Measurements from ENCODE around the gene CSMD2.

CSMD2 gene

DNA sequence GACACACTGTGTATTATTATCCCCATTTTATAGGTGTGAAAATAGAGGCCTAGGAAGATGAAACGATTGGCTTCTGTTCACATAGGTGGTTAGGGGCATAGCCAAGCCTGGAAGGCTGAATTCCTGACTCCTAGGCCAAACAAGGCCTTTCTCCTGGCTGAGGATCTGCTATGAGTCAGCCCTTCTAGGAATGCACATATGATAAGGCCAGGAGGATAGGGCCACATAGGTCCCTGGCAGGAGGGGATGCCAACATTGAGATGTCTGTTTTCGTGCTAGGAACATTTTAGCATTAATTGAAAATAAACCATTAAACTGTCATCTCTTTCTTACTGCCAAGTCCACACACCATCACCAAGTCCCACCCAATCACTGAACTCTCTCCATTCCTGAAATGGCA, 9.2 kb downstream of the CSMD2 start:
- DNase-seq = no peak

DNA sequence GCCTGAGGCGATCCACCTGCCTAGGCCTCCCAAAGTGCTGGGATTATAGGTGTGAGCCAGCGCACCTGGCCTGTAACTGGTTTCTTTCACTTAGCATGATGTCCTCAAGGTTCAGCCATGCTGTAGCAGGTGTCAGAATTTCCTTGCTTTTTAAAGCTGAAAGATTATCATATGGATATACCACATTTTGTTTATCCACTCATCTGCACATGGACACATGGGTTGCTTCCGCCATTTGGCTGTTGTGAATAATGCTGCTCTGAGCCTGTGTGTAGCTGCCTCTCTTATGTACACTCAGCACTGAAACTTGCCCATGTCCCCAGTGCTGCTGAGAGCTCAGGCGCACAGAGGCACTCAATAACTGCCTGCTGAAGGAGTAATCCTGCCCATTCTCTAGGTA, 11.8 kb downstream of the CSMD2 start:
- no peak for DNase-seq

DNA sequence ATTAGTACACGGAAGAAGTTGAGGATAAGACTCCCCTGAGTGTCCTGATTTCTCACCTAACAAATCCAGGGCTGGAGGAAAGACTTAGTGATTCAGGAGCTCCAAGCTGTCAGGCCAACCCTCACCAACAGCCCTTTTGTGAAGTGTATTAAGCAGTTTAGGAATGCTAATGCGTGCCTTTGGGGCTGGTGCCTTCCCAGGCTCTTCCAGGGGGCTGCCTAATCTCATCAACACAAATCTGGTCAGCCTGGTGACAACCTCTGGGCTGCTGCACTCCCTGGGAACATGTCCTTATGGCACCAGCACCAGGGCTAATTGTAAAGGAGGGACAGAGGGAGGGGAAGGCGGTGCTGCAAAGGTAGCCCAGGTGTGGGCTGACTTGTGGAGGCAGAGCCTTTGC, 15.5 kb downstream of the CSMD2 start:
- DNase-seq = no peak

DNA sequence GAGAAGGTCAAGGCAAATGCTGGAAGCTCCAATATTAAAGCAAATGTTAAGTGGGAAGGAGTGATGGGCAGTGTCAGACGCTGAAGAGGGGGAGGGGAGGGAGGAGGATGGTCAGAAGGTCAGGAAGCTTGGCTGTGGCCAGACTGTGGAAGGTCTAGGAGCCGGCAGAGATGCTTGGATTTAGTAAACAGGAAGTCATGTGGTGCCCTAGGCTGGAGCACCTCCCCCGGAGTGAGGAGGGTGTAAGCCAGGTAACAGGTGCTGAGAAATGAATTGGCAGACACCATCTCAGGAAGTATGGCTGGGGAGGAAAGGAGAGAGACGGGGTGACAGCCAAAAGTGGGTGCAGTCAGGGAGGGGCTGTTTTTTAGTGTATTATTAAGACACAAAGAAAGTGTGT, 17.7 kb downstream of the CSMD2 start:
- no peak for DNase-seq

DNA sequence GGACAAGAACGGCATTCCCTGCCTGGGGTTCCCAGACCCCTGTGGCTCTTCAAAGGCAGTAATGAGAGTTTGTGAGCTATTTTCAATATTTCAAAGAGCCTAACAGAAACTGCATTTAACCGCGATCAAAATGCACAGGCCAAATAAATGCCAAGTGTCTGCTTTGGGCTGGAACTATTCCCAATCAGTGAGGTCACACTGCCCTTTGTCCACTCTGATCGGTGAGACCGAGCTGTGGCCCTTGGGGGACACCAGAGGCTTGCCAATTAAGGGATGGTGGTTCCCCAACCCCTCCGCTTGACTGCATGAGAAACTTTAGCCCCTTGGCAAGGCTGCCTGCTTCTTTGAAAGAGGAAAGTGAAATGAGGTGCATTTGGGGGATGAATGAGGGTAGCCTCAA, 20.3 kb downstream of the CSMD2 start:
- DNase-seq = no peak

DNA sequence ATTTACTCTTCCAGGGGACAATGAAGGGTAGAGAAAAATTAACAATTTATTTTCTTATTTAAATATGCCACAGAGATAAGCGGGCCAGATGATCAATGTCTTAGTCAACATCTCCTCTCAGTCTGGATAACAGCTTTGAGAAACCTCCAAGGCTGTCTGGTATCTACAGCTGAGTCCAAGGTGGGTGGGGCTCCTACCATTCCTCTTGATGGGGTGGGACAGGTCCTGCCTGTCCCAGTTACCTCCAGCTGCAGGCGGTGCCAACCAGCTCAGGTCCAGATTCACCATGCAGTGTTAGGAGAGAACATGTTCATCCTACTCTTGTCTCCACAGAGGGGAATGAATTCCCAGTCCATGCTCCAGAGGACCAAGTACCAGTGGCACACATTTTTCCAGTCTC, 21.1 kb downstream of the CSMD2 start:
- DNase-seq = no peak

DNA sequence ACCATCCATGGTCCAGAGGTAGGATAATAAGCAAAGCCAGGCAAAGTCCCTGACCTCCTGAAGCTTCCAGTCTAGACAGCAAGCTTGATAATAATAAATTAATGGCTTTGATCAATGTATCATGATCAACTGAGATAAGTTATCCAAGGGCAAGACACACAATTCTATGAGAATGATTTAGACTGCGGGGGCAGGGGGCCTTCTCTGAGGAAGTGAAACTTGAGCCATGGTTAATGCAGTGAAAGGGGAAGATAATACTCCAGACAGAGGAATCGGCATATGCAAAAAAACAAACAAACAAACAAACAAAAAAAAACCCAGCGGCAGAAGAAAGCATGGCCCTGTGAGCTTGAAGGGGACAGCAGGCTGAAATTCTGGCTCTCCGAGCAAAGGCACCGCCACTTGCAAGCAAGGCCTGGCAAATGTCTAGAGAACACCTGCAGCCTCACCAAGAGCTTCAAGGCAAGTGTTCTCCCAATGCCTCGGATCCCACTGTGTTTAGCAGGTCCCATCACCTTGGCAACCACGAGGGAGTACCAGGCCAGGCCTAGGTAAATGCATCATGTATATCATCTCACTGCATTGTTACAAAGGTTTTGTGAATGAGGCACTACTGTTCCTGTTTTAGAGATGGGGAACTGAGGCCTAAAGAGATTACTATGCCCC, 24.9 kb downstream of the CSMD2 start:
- DNase-seq = no peak

DNA sequence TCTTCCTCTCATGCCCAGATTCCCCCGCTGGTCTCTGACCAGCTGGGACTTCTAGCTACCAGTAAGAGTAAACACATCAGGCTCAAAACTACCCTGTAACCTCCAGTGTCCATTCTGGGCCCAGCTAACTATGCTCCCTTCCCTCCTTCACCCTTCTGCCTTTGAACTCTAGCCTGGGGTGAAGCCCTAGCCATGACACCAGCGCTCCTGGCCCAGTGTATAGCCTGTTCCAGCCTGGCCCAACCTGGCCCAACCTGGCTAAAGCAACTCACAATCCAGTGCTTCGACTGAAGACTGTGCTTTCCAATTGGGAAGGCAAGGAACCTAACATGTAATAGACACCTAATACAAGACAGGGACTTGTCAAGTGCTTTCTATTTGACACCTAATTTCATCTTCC, 27.6 kb downstream of the CSMD2 start:
- no peak for DNase-seq

DNA sequence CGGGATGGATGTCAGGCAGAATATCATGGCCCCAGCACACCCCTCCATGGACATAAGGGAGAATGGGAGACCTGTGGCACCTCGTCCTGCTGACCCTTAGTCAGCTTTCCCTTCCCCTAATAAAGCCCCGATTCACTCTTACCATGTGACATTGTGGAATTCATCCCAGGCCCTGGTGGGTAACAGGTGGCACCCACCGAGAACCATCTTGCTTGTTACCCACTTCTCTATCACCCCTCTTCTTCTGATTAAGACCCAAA, 32.9 kb downstream of the CSMD2 start:
- no peak for DNase-seq

DNA sequence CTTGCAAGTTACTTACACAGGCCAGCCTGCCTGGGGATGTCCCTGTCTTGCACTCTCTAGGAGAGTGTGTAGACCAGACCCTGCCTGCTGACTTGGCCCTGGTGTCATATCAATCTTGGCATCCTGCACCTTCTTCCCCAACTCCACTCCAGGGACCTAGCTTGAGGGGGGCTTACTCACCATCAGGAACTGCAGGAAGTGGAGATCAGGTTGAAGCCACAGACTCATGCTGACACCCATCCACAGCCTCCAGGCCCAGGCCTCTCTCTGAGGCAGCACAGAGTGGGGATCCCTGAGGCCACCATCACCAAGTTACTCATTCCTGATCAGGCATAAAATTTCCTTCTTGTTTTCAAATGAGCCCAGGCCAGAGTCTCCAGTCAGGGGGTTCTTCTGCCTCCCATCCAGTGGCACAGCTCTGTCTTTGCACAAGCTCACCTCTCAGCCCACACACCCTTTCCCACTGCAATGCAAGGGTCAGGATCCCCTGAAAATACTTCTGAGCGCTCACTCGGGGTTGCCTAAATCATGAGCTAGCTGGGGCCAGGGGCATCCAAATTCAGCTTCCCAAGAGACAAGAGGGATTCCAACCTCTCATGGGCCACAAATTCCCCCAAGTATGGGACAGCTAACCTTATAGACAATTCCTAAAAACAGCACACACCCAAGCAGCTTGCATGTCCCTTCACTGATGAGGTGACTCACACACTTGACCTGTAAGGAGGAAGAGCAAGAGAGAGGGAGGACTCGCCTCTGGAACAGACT, 33.5 kb downstream of the CSMD2 start:
- no peak for DNase-seq

DNA sequence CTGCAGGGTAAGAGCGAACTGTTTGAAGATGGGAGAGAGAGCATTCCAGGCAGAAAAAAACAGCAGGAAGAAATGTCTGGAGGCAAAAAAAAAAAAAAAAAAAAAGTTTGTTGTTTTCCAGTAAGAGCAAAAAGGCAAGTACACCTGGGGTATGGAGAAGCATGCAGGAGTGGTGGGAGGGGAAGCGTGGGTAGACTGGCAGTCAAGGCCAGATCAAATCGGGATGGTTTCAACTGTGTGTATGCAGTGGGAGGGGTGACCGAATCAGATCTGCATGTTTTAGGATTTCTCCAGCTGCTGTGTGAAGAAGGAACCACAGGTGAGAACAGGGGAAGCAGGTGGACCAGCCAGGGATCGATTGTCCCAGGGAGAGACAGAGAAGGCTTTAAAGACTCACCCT, 34.7 kb downstream of the CSMD2 start:
- no peak for DNase-seq

DNA sequence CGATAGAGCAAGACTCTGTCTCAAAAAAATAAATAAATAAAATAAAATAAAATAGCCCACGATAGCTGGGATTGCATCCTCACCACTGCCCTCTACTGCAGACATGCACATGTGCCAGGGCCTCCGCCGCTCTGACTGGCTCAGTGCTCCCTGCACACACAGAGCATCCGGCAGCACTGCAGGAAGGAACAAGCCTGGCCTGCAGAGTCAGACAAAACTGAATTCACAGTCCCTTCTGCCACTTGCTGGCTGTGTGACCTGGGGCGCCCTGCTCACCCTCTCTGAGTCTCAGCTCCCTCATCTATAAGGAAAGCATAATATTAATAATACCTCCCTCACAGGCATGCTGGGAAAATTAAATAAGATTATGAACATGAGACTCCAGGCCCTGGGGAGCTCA, 35.4 kb downstream of the CSMD2 start:
- DNase-seq = no peak

DNA sequence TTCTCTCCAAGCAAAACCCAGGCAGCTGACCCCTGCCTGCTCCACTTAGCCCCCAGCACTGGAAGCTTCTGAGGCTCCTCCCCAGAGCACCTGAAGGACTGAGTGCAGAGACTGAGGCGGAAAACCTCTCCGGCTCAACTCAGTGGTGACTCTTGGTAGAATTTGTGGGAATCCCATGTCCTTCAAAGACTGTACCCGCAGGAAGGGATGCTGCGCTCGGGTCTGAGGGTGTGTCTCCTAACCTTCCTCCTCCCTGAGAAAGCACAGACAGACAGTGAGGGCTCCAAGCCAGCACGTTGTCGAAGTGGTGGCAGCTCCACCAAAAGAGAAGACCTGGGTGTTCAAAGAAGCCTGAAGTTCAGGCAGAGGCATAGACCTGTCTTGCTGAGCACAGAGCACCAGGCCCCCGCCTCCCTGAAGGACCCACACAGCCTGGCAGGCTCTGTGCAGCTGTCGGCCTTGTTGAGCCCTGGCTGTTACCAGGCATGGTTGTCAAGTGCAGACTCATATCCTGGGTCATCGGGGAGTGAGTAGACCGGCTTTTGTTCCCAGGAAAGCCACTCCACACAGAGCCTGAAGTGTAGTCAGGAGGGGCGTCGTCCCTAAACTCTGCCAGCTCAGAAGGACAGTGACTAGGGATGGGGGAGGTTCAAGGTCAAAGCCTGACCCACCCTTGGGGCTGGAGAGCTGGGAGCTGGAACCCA, 36.7 kb downstream of the CSMD2 start:
- no peak for DNase-seq

DNA sequence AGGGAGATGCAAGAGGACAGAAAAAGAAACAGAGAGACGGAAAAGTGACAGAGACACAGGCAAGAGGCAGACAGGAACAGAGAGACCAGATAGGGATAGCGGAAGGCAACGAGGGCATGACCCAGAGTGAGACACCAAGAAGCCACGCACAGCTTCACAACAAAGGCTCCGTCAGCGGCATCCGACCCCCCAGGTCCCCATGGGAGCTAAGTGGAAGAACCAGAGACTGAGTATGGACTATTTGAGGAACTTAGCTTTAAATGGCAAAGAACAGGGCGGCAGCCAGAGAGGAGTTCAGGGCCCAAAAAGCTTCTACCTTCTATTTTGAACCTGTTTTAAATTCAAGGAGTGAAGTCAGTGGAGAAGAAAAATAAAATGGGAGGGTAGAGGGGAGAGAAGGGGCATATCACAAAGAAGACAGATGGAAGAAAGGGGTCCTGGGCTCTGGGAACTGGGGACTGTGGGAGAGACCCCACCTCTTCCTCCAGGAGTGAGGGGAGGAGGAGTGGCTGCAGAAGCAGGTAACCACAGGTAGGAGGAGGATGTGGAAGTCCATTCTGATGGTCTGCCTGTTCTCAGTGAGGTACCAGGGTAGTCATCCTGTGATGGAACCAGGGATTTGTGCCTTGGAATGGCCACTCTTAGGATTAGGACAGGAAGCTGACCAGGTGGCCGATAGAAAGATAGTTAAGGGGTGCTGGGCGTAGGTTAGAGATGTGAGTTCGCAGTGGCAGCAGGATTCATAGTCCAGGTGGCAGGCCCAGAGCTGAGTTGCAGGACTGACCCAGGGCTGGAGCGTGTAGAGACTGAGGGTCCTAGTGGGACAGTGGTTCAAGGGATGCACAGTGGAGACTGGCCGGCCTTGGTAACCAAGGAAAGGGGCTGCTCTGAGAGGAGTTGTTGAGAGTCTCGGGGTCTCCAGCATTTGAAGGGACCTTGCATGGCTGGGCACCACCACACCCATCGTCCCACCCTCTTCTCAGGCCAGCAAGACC, 37.7 kb downstream of the CSMD2 start:
- no peak for DNase-seq

DNA sequence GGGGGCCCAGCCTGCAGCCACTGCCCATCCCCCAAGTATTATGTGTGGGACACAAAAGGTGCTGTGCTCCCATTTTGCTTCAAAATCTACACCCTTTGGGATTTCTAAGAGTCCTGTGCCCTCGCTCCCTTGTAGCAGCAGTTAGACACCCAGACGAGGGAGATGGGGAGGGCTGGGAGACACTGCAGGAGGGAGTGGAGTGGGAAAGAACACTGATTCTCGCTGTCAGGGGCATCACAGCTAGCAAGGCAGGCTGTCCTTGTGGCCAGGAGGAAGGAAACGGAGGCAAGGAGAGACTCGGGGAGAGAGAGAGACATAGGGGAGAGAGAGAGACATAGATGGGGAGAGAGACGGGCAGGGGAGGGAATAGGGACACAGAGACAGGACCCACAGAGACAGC, 38.5 kb downstream of the CSMD2 start:
- DNase-seq = no peak

DNA sequence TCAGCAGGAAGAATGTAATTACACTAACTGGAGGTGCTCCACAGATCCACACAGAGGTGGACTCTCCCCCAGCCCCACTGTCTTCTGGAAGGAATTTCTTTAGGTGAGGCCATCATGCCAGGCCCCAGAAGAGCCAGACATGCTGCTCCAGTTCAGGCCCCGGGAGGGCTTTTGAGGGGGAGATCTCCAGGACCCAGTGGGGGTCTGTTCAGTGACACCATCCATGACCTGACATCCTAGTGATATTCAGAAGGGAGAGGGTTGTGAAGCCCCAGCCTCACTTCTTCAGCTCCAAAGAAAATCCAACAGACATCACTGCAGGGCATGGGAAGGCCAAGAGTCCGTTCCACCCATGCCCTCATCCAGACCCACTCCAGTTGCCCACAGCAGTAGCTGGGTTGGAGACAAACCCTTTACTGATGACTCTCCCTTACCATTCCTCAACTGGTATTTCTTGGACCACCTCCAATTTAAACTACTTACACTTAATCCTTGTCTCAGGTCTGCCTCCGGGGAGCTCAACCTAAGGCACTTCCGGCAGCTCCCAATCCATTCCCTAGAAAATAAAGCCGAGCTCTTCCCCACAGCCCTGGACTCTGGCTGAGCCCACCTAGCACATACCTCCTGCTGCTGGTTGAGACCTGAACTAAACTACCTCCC, 39.2 kb downstream of the CSMD2 start:
- DNase-seq = no peak

DNA sequence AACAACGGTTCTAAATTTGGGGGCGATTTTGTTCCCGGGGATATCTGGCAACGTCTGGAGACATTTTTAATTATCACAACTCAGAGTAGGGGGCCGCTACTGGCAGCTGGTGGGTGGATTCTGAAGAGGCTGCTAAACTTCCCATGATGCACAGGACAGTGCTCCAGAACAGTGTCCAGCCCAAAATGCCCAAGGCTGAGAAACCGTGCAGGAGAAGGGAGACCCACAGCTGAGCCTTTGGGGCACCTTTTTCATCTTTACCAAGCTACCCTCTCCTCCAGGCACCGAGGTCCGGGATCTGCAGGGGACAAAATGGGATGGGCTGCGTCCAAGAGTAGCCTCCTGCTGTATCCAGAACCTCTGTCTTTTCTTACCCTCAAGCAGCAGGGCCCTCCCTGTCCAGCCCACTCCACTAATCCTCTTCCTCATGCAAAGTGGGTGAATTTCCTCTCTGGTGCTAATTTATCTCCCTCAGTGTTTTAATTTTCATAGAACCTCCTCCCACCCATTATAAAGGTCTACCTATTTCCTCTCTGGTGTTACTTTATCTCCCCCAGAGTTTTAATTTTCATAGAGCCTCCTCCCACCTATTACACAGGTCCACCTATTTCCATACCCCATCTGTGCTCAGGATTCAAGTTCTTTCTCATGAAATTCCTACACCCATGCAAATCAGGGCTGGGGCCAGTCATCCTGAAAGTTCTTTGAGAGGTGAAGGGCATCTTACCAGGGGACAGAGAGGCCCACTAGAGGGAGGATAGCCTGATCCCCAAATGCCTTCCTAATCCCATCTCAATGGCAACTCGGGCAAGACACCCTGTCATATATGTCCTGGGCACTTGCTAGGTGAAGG, 42.7 kb downstream of the CSMD2 start:
- DNase-seq = no peak

DNA sequence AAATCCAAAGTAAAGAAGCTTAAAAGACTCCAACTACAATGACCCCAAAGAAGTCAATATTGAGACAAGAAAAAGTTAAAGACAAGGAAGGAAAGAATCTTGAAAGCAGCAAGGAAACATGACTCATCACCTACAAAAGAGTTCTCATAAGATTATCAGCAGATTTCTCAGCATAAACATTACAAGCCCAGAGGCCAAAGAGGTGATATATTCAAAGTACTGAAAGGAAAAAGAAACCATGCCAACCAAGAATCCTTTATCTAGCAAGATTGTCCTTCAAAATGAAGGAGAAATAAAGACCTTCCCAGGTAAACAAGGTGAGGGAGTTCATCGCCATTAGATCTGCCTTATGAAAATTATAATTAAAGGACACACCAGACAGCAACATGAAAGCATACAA, 49.8 kb downstream of the CSMD2 start:
- DNase-seq = no peak

DNA sequence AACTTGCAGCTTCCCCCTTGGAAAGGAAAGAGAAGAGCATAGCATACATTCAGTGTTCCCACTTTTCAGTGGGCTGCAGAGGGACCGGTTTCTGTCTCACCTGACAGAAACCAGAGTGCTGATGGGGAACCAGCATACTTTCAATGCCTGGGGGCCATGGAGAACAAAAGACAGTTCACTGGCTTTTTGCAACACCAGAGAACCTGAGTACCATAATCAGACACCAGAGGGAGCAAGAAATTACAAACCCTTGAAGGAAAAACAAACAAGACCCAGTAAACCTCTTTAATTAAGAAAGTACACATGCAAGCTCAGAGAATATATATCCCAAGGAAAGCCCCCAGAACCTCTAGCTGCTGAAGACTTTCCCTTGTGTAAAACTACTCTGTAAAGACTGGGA, 51.1 kb downstream of the CSMD2 start:
- DNase-seq = no peak

DNA sequence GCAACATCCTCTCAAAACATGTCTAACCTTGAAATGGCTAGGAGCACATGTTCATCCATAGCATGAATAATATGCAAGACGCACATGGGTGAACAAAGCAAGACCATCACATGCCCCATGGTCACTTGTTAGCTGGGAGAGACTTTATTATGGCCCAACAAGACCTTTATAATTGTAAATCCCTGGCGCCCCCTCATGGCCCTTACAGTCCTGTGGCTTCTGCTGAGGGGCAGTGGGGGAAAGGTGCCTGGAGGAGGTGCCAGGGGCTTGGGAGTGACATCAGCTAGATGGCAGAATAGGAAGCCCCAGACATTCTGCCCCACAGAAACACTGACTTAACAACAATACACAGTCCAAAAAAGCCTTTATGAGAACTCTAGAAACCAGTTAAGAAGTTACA, 51.7 kb downstream of the CSMD2 start:
- no peak for DNase-seq

DNA sequence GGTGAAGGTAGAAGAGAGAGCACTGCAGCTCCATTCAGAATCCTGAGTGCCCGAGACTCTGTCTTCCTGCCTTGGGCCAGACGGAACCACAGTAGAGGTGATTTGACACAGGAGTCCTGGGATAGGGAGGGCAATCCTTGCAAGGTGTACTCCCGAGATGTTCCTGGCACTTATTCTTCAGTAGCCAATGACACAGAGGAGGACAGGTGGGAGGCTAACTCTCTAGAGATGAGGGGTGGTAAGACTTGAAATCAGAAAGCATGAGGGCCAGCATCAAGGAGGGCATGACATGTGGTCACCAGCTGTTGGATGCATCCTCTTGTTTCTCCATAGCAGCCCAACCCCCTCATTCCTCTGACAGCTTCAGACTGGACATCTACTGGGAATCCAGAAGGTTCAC, 56.3 kb downstream of the CSMD2 start:
- DNase-seq = no peak

DNA sequence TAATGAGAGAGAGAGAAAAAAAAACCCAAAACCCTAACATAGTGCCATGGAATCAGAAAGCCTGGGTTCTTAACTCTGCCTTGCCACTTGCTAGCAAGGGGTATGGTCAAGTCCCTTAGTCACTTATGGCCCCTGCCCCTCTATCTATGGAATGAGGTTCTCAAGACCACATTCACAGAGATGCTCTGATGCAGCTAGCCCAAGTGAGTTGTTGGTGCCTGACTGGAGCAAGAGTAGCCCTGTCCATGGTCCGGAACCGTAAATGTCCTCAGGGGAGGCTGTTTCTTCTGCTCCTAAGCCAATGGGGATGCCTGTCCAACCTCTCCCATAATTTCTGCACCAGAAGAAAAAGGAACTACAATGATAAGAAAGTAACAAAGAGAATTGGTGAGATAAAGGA, 56.8 kb downstream of the CSMD2 start:
- no peak for DNase-seq
